ENCODE measurements around the gene NEURL1.
"Not testable (repeated sequence)": the region's sequence is repeated elsewhere in the genome, so short reads cannot be mapped to it uniquely, and the experiment has no call there.

The NEURL1 gene

DNA sequence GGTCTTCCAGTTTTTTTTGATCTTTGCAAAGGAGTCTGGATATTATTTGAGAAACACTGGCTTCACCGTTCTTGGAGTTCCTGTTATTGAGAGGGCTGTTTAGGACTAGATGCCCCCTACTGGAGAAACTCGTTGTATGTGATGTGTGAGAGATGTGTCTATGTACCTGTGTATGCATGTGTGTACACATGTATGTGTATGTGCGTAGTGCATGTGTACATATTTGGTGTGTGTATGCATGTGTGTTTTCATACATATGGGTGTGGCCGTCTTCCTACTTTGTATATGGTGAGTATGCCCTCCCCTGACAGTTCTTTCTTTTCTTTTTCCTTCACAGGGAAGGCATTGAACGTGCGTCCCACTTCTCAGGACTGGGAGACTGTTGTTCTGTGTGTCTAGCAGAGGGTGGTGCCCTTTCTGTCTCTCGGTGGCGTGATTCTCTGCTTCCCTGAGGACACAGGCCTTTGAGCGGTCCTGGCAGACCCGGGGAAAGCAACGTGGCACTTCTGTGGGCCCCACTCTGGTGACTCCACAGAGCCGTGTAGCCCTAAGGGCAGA lies 11.5 kb upstream of the NEURL1 start:
- H3K9ac ChIP-seq (ENCODE audit: low read depth, low read length) = no peak overlapping the region
- no peak overlapping the region for H3K4me3 ChIP-seq (ENCODE audit: low read length)
- H3K27me3 ChIP-seq (ENCODE audit: insufficient read depth, low read length) = no peaks in the 10 kb centered on the region
- H3K36me3 ChIP-seq (ENCODE audit: insufficient read depth, low read depth, low read length) = no peaks in the 10 kb centered on the region
- H3K4me1 ChIP-seq (ENCODE audit: insufficient read depth, low read length) = peaks cover 2% of the 10 kb centered on the region; the same call in 1 of the 2 replicates
- H3K27ac ChIP-seq (ENCODE audit: low read length) = no peak overlapping the region
- H3K9me3 ChIP-seq (ENCODE audit: insufficient read depth, low read depth, low read length) = no peaks in the 10 kb centered on the region

DNA sequence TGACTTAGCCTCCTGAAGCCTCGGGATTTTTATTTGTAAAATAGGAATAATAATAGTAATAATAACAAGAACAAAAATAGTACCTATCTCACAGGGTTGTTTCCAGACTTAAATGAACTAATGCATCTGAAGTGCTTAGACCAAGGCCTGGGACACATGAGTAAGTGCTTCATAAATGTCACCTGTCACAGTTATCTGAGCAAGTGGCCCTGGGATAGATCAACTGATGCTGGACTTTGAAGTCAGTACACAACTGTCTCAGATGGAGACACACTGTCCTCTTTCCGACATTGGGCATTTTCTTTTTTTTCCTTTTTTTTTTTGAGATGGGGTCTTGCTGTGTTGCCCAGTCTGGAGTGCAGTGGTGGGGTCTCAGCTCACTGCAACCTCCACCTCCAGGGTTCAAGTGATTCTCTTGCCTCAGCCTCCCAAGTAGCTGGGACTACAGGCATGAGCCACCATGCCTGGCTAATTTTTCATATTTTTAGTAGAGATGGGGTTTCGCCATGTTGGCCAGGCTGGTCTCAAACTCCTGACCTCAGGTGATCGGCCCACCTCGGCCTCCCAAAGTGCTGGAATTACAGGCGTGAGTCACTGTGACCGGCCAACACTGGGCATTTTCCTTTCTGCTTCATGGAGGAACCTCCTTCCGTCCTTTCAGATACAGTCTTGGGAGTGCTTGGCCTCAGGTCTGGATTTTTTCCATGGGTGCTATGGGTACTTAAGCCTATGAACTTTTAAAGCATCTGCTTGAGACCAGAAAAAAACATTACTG lies 6.7 kb upstream of the NEURL1 start:
- not testable (repeated sequence) for H3K36me3 ChIP-seq (ENCODE audit: insufficient read depth, low read depth, low read length); H3K27me3 ChIP-seq (ENCODE audit: insufficient read depth, low read length); H3K4me3 ChIP-seq (ENCODE audit: low read length); H3K9me3 ChIP-seq (ENCODE audit: insufficient read depth, low read depth, low read length); H3K4me1 ChIP-seq (ENCODE audit: insufficient read depth, low read length); H3K27ac ChIP-seq (ENCODE audit: low read length); H3K9ac ChIP-seq (ENCODE audit: low read depth, low read length)

DNA sequence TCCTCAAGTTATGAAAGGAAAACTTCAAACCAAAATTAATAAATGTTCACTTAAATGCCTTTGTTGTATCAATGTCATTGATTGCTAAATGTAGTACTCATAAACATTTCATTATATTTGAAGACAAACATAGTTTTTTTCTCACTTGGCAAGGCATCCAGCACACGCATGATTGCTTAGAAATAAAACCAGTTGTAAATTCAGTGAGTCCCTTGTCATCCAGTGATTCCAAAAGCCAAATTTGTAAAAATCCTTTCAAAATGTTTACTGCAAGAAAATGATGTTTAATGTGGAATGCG lies 6.1 kb upstream of the NEURL1 start:
- no peak overlapping the region for H3K9ac ChIP-seq (ENCODE audit: low read depth, low read length)

DNA sequence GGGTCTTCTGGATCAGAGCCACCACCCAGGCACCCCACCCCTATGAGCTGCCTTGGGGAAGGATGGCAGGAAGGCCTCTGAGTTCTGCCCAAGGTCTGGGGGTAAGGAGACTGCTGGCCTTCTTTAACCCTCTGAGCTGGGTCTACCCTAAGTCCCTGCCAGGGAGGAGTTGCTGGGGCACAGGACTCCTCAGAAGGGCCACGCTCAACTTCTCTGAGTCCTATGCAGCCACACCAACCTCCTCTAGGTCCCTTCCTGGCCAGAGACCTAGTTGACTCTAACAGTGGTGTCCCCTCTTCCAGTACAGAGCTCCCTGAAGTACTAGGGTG lies 2.6 kb upstream of the NEURL1 start:
- Histone ChIP-seq H3K27ac (ENCODE audit: low read length) (no peak overlapping the region), H3K36me3 (ENCODE audit: insufficient read depth, low read depth, low read length) (no peaks in the 10 kb centered on the region), H3K4me3 (ENCODE audit: low read length) (no peak overlapping the region), H3K9ac (ENCODE audit: low read depth, low read length) (no peak overlapping the region), H3K4me1 (ENCODE audit: insufficient read depth, low read length) (no peaks in the 10 kb centered on the region), H3K27me3 (ENCODE audit: insufficient read depth, low read length) (peaks cover 44% of the 10 kb centered on the region), H3K9me3 (ENCODE audit: insufficient read depth, low read depth, low read length) (no peaks in the 10 kb centered on the region)

More for the DNA sequence above, 6.1 kb upstream of the NEURL1 start:
- no peak overlapping the region for H3K4me3 ChIP-seq (ENCODE audit: low read length)
- H3K9me3 ChIP-seq (ENCODE audit: insufficient read depth, low read depth, low read length) = no peaks in the 10 kb centered on the region
- no peaks in the 10 kb centered on the region for H3K36me3 ChIP-seq (ENCODE audit: insufficient read depth, low read depth, low read length)
- peaks cover 10% of the 10 kb centered on the region for H3K27me3 ChIP-seq (ENCODE audit: insufficient read depth, low read length)
- H3K27ac ChIP-seq (ENCODE audit: low read length) = no peak overlapping the region
- H3K4me1 ChIP-seq (ENCODE audit: insufficient read depth, low read length) = no peaks in the 10 kb centered on the region

DNA sequence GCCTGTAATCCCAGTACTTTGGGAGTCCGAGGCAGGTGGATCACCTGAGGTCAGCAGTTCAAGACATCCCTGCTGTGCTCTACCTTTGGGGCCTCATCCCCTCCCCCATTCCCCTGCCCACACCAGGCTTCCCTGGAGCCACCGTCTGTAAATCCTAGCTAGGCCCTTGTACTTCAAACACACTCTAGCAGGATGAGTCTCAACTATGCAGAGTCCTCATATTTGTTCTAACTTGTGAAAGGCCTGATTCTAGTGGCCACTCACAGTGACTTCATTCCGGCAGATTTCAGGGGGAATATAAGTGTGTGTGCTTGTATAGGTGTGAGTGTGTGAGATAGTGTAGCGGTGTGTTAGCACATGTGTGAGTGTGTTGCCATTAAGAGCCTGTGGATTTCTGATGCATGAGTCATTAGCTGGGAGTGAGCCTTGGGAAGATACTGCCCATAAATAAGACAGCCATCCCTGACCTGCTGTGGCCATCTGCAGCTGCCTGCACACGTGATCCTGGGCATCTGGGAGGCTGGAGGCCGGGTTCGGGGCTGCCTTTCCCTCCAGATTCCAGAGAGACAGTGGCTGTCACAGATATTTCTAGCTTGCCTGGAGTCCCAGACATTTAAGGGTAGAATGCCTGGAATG lies 1.7 kb upstream of the NEURL1 start:
- peaks cover 53% of the 10 kb centered on the region for H3K27me3 ChIP-seq (ENCODE audit: insufficient read depth, low read length)
- no peaks in the 10 kb centered on the region for H3K36me3 ChIP-seq (ENCODE audit: insufficient read depth, low read depth, low read length)
- H3K27ac ChIP-seq (ENCODE audit: low read length) = no peak overlapping the region
- no peaks in the 10 kb centered on the region for H3K4me1 ChIP-seq (ENCODE audit: insufficient read depth, low read length)
- H3K4me3 ChIP-seq (ENCODE audit: low read length) = no peak overlapping the region
- no peak overlapping the region for H3K9ac ChIP-seq (ENCODE audit: low read depth, low read length)
- no peaks in the 10 kb centered on the region for H3K9me3 ChIP-seq (ENCODE audit: insufficient read depth, low read depth, low read length)

DNA sequence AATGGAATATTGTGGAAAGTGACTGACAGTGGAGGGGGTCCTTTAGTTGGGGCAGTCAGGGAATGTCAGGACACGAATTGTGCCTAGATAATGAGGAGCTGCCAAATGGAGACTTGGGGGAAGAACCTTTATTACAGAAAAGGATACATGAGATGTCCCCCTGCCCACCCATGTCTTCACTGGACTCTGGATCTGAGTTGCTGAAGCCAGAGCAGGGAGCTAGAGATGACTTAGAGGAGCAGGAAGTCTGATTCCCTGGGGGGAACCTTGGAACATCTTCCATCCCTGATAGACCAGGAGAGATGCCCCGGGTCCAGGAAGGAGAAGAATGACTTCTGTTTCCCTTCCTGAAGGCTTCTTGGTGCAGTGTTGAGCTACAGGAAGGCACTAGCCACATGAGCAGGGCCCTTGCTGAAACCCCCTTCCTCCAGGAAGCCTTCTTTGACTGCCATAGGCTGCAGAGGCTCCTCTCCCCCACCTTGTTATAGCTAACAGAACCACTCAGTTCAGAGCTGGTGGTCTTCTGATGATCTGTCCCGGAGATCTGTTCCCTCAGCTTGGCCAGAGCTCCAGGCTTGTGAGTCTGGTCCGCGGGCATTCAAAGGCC lies 747 bp upstream of the NEURL1 start:
- Histone ChIP-seq H3K27me3 (ENCODE audit: insufficient read depth, low read length) (peaks cover 62% of the 10 kb centered on the region), H3K27ac (ENCODE audit: low read length) (no peak overlapping the region), H3K9me3 (ENCODE audit: insufficient read depth, low read depth, low read length) (no peaks in the 10 kb centered on the region), H3K4me1 (ENCODE audit: insufficient read depth, low read length) (no peaks in the 10 kb centered on the region), H3K9ac (ENCODE audit: low read depth, low read length) (no peak overlapping the region), H3K36me3 (ENCODE audit: insufficient read depth, low read depth, low read length) (no peaks in the 10 kb centered on the region), H3K4me3 (ENCODE audit: low read length) (peak overlapping the region; percentile 66)

DNA sequence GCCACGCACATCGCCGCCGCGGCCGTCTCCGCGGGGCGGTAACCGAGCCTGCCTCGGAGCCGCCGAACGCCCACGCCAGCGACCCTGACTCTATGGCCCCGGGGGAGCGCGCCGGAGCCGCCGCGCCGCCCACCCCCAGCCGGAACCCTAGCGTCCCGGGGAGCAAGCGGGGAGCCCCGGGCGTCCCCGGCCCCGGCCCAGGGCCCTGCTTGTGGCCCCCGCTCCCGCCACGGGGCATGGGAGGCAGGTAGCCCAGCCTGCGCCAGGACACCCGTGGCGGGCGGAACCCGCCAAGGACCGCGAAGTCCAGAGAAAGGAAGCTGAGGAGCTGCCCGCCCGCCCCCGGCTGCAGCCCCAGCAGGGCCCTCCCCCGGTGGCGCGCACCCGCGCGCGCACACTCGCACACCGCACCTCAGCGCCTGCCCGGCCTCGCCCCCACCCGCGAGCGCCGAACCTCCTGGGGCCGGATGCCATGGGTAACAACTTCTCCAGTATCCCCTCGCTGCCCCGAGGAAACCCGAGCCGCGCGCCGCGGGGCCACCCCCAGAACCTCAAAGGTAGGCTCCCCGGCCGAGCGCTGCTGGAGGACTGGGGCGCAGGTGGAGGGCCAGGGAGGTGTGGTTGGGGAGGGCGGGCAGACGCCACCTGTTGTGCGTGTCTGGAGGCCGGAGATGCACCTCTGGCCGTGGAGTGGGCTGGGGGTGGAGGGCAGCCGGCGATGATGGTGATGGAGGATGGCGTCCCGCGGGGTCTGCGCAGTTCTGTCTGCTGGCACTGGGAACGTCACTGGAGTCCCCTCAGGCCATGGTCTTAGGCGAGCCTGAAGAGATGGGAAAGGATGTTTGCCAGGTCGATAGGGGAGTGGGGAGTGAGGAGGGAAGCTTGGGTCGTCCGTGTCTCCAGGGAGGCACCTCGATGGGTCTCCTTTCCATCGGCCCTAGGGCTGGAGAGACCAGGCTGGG lies 692 bp downstream of the NEURL1 start:
- H3K27ac ChIP-seq (ENCODE audit: low read length) = no peak overlapping the region
- no peaks in the 10 kb centered on the region for H3K36me3 ChIP-seq (ENCODE audit: insufficient read depth, low read depth, low read length)
- peak overlapping the region; percentile 66 for H3K4me3 ChIP-seq (ENCODE audit: low read length)
- no peaks in the 10 kb centered on the region for H3K4me1 ChIP-seq (ENCODE audit: insufficient read depth, low read length)
- H3K9me3 ChIP-seq (ENCODE audit: insufficient read depth, low read depth, low read length) = no peaks in the 10 kb centered on the region
- H3K9ac ChIP-seq (ENCODE audit: low read depth, low read length) = no peak overlapping the region
- peaks cover 64% of the 10 kb centered on the region for H3K27me3 ChIP-seq (ENCODE audit: insufficient read depth, low read length)

DNA sequence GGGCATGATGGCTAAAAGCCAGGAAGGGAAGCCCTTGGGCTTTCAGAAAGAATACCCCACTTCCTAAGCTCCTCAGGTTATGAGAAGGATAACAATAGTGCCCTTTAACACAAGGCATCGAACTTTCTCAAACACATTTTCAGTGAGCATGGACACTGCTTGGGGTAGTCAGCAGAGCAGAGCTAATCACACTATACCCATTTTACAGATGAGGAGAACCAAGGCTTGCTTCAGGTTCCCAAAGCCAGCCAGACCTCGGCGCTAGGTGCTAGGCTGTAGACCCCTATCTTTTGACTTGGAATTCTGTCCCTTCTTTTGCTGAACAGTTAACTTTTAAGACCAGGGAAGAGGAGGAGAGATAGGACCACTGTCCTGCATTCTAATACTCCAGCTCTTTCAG lies 1.8 kb downstream of the NEURL1 start:
- Histone ChIP-seq H3K9me3 (ENCODE audit: insufficient read depth, low read depth, low read length) (no peaks in the 10 kb centered on the region), H3K27me3 (ENCODE audit: insufficient read depth, low read length) (peaks cover 64% of the 10 kb centered on the region), H3K4me3 (ENCODE audit: low read length) (no peak overlapping the region), H3K4me1 (ENCODE audit: insufficient read depth, low read length) (no peaks in the 10 kb centered on the region), H3K36me3 (ENCODE audit: insufficient read depth, low read depth, low read length) (no peaks in the 10 kb centered on the region), H3K27ac (ENCODE audit: low read length) (no peak overlapping the region), H3K9ac (ENCODE audit: low read depth, low read length) (no peak overlapping the region)

DNA sequence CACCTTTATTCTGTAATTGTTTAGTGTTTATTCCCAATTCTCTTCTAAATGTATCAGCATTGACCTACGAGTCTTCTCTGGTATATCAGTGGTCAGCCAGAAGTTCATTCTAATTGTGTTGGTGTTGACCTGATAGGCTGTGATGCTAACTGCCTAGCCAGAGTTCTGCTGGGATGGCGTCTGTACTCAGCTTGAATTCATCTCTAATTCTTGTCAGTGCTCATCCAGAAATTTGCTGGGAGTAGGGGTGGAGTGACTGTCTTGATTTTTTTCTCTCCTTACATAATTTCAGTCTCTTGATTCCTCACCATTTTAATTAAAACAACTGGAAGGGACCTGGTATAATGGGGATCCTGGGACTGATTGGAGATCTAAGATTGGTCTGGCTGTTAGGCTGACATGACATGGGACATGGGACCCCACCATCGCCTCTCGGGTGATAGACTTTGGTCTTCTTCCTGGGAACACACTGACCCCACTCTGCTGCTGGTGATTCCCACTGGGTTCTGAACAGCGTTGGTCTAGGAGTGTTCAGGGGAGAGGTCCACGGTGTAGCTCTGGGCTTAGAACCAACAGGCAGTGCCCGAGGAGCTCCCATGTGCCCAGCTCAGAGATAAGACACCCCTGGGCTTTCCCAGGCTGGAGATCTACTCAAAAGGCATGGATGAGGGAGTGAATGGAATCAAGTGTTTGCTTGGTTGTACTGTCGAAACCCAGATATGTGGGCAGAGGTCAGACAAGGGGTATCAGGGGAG lies 3.8 kb downstream of the NEURL1 start:
- Histone ChIP-seq H3K36me3 (ENCODE audit: insufficient read depth, low read depth, low read length) (no peaks in the 10 kb centered on the region), H3K9me3 (ENCODE audit: insufficient read depth, low read depth, low read length) (no peaks in the 10 kb centered on the region), H3K27ac (ENCODE audit: low read length) (no peak overlapping the region), H3K4me1 (ENCODE audit: insufficient read depth, low read length) (no peaks in the 10 kb centered on the region), H3K4me3 (ENCODE audit: low read length) (no peak overlapping the region), H3K27me3 (ENCODE audit: insufficient read depth, low read length) (peaks cover 54% of the 10 kb centered on the region), H3K9ac (ENCODE audit: low read depth, low read length) (no peak overlapping the region)

DNA sequence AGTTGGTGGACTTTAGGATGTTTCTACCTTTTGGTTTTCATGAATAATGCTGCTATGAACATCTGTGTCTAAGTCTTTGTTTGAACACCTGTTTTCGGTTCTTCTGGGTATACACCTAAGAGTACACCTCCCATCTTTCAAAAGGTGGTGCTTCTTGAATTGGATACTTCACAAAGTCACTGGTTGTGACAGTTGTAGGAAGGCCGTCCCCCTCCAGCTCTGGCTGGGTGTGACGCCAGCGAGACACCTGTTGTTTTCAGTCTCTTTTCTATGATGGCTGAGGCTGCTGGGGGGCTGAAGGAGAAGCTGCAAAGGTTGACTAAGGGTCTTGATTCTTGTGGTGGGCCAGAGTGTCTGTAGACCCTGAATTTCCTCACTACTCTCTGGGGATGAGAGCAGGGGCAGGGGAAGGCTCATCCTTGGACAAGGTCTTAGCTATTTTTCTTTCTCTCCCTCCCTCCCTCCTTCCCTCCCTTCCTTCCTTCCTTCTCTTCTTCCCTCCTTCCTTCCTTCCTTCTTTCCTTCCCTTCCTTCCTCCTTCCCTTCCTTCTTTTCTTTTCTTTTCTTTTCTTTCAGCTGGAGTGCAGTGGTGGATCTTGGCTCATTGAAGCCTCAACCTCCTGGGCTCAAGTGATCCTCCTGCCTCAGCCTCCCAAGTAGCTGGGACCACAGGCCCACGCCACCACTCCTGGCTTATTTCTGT lies 5.6 kb downstream of the NEURL1 start:
- H3K9me3 ChIP-seq (ENCODE audit: insufficient read depth, low read depth, low read length) = no peaks in the 10 kb centered on the region
- no peak overlapping the region for H3K9ac ChIP-seq (ENCODE audit: low read depth, low read length)
- no peak overlapping the region for H3K4me3 ChIP-seq (ENCODE audit: low read length)
- H3K27me3 ChIP-seq (ENCODE audit: insufficient read depth, low read length) = peaks cover 38% of the 10 kb centered on the region
- H3K36me3 ChIP-seq (ENCODE audit: insufficient read depth, low read depth, low read length) = no peaks in the 10 kb centered on the region
- H3K27ac ChIP-seq (ENCODE audit: low read length) = no peak overlapping the region
- no peaks in the 10 kb centered on the region for H3K4me1 ChIP-seq (ENCODE audit: insufficient read depth, low read length)
